ENCODE results near the gene MOB3C.
"Not testable (repeated sequence)": the region's sequence is repeated elsewhere in the genome, so short reads cannot be mapped to it uniquely, and the experiment has no call there.

The MOB3C gene
- total RNA-seq = 26.4 to 46.9 reads per million in 2 experiments

- DNase-seq (ENCODE audit: low read depth) = peak; percentile 48
Observed at GRCh38 chr1:46616277-46617107, at the start of gene MOB3C. TSS of gene MOB3C (minus strand) at chr1:46616811. CDS start at chr1:46613321, 3,490 bp downstream.

- DNase-seq (ENCODE audit: low read depth) = no peak
Observed at GRCh38 chr1:46665983-46666382, 49.4 kb upstream of the MOB3C start.

- DNase-seq (ENCODE audit: low read depth) = not testable (repeated sequence)
Observed at GRCh38 chr1:46662919-46663318, 46.3 kb upstream of the MOB3C start.

DNA sequence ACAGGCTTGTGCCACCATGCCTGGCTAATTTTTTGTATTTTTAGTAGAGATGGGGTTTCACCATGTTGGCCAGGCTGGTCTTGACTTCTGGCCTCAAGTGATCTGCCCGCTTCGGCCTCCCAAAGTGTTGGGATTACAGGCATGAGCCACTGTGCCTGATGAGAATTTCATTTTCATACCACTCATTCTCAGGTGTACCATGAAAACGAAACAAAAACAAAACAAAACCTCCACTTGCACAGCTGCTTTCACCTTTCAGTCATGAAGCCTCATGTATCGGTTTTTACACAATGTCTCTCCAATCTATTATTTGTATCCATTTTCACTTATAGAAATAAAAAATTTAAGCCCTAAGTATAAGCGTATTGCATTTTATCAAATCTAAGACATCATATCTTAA is 43.5 kb upstream of the MOB3C start:
- not testable (repeated sequence) for DNase-seq (ENCODE audit: low read depth)

GRCh38 chr1:46659307-46659870 is 42.8 kb upstream of the MOB3C start:
- no peak for DNase-seq (ENCODE audit: low read depth)

- no peak for DNase-seq (ENCODE audit: low read depth)
Observed at GRCh38 chr1:46657775-46658174, 41.2 kb upstream of the MOB3C start.

DNA sequence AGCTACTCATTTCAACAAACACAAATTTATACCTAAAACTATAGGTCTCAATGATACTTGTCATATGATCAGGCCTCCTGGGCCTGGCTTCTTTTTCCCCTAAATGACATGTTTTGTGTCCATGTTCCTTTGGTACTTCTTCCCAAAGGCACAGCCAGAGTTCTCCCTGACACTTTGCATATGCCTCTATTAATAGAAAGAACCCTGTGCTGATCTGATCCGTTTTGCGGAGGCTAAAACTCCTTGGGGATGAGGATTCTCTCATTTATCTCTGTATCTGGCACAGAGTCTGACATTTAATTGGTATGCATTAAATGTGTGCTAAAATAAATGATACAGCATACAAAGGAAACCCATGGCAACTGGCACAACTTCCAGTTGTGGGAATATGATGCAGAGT is 40.0 kb upstream of the MOB3C start:
- no peak for DNase-seq (ENCODE audit: low read depth)

DNA sequence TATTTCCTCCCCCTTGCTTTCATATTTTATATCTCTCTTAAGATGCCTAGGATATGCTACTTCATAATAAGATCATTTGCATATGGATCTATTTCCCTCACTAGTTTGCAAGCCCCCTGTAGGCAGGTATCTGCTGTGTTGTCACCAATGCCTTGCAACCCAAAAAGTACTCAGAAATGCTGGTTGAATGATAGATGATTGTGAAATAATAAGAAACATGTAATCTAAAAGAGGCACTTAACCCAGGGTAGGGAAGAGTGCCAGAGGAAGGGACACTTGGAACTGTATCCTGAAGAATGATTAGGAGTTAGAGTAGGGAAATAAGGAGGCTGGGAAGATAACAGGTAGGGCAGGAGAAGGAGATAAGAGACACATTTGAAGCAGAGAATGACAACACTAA is 39.2 kb upstream of the MOB3C start:
- DNase-seq (ENCODE audit: low read depth) = no peak

DNA sequence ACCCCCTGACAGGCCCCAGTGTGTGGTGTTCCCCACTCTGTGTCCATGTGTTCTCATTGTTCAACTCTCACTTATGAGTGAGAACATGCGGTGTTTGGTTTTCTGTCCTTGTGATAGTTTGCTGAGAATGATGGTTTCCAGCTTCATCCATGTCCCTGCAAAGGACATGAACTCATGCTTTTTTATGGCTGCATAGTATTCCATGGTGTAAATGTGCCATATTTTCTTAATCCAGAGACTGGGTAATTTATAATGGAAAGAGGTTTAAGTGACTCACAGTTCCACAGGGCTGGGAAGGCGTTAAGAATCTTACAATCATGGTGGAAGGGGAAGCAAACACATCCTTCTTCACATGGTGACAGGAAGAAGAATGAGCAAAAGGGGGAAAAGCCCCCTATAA is 38.1 kb upstream of the MOB3C start:
- DNase-seq (ENCODE audit: low read depth) = not testable (repeated sequence)

DNA sequence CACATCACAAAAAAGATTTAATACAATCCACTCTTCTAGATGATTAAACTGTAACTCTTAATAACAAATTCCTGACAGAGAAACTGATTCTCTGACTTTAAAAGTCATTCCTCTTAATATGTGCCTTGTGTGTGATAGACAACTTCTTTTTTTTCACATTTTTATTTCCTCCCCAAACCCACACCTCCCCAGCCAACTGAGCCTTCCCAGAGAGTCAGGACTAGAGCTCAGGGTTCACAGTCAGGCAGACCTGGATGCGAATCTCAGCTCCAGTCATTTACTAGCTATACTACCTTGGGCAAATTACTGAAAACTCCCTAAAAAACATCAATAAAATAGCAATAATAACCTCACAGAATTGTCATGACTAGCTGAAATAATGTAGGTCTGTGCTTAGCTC is 37.4 kb upstream of the MOB3C start:
- no peak for DNase-seq (ENCODE audit: low read depth)

GRCh38 chr1:46653405-46653958 is 36.9 kb upstream of the MOB3C start:
- no peak for DNase-seq (ENCODE audit: low read depth)

GRCh38 chr1:46652321-46653100 is 35.9 kb upstream of the MOB3C start:
- no peak for DNase-seq (ENCODE audit: low read depth)

GRCh38 chr1:46651152-46651551 is 34.5 kb upstream of the MOB3C start:
- not testable (repeated sequence) for DNase-seq (ENCODE audit: low read depth)

DNA sequence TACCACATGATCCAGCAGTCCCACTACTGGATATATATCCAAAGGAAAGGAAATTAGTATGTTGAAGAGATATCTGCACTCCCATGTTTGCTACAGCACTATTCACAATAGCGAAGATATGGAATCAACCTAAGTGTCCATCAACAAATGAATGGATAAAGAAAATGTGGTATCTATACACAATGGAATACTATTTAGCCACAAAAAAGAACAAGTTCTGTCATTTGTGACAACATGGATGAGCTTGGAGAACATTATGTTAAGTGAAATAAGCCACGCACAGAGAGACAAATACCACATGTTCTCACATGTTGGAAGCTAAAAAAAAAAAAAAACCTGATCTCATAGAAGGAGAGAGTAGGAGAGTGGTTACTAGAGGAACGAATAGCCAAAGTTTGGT is 33.9 kb upstream of the MOB3C start:
- no peak for DNase-seq (ENCODE audit: low read depth)

GRCh38 chr1:46649764-46650163 is 33.2 kb upstream of the MOB3C start:
- no peak for DNase-seq (ENCODE audit: low read depth)

DNA sequence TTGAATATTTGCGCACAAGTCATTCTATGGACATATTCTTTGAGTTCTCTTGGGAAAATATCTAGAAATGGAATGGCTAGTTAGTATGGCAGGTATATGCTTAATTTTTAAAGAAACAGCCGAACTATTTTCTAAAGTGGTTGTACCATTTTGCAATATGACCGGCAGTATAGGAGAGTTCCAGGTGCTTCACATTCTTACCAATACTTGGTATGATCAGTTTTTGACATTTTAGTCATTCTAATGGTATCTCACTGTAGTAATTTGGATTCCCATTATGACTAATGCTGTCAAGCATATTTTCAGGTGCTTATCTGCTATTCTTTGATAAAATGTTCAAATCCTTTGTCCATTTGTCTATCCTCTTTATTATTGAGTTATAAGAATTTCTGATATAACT is 31.0 kb upstream of the MOB3C start:
- no peak for DNase-seq (ENCODE audit: low read depth)

GRCh38 chr1:46646844-46647243 is 30.2 kb upstream of the MOB3C start:
- no peak for DNase-seq (ENCODE audit: low read depth)

DNA sequence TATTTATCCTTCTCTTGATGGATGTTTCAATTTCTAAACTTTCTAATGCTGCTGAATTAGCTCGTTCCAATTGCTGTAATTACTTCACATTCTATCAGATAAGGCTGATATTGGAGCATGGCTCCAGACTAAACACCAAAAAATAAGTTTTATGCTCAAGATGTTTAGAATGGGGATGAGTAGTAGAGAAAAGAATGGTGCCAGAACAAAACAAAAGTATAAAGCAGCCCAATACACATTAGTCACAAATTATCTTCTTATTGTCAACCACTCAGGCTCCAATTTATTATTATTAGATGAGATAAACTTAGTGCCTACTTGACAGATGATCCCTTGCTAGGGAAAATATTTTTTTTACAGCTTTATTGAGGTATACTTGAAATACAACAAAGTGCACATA is 29.7 kb upstream of the MOB3C start:
- DNase-seq (ENCODE audit: low read depth) = no peak

GRCh38 chr1:46645815-46646214 is 29.2 kb upstream of the MOB3C start:
- no peak for DNase-seq (ENCODE audit: low read depth)

- DNase-seq (ENCODE audit: low read depth) = no peak
Observed at GRCh38 chr1:46643368-46643775, 26.8 kb upstream of the MOB3C start.

GRCh38 chr1:46642115-46642680 is 25.6 kb upstream of the MOB3C start:
- no peak for DNase-seq (ENCODE audit: low read depth)

GRCh38 chr1:46639547-46639946 is 22.9 kb upstream of the MOB3C start:
- no peak for DNase-seq (ENCODE audit: low read depth)
